ENCODE data around the gene SOX6. TPM values are rescaled to one million over a fixed set of nuclear protein-coding genes. Genes with fewer than 3 reads are reported as not detected.

SOX6 gene
- total RNA-seq, 4 donors from 2014 or later, result 25.3 to 42.3 (median 37.4) TPM

DNA sequence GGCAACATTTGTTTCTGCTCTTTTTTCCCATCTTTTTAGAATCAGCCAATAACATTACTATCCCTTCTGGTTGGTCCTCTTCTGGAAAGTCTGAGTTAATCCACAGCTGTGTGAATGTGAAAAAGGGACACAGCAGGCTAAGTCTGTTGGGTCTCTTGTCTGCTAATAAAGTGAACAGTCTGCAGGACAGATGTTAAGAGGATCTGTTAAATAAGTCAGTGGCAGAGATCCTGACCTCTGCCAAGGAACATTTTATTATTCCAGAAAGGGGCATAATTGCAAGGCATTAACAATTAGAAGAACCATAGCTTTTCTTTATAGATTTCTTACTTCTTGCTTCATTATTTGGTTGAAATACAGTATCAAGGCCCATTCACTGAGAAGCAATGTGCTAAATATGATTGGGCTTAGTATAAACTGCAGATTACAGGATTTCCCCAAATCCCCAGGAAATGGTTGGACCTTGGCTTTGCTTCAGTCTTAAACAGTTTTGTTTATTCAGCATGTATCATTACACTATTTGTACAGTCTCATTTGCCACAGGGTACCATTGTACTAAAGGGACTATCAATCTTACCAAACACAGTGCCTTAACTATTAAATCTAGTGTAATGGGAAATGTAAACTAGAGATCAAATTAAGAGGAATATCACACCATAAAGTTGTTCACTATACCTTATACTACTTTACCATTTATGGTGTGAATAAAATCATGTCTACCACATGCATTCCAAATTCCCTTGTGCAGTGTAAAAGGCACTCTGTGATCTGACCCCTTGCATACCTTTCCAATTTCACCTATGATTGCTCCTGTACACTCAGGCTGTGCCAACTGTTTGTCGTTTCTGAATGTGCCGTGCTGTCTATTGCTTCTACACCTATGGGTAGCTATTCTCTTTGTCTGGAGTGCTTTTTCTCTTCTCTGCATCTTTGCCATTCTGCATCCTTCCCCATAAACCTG lies 274.0 kb downstream of the SOX6 start:
- Histone ChIP-seq H3K4me1 (peaks cover 8 to 22% of the 10 kb centered on the region in 2 donors), H3K36me3 (no peaks in the 10 kb centered on the region), H3K4me3 (no peak overlapping the region), H3K27ac (no peak overlapping the region), H3K27me3 (no peaks in the 10 kb centered on the region), H3K9me3 (no peaks in the 10 kb centered on the region)
- in situ Hi-C loops (cut with MboI; ENCODE audit: low sequenced_read_pairs in 4 of 4) (no loop called here), intact Hi-C loops (cut with DNase I; ENCODE audit: low total_unique reads) (no loop called here)
- no peak for TF ChIP-seq POLR2A (IDR thresholded peaks at IDR 0.05)
- TF ChIP-seq, protein P1, sequence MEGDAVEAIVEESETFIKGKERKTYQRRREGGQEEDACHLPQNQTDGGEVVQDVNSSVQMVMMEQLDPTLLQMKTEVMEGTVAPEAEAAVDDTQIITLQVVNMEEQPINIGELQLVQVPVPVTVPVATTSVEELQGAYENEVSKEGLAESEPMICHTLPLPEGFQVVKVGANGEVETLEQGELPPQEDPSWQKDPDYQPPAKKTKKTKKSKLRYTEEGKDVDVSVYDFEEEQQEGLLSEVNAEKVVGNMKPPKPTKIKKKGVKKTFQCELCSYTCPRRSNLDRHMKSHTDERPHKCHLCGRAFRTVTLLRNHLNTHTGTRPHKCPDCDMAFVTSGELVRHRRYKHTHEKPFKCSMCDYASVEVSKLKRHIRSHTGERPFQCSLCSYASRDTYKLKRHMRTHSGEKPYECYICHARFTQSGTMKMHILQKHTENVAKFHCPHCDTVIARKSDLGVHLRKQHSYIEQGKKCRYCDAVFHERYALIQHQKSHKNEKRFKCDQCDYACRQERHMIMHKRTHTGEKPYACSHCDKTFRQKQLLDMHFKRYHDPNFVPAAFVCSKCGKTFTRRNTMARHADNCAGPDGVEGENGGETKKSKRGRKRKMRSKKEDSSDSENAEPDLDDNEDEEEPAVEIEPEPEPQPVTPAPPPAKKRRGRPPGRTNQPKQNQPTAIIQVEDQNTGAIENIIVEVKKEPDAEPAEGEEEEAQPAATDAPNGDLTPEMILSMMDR (IDR thresholded peaks at IDR 0.05 in 4 of 5, conservative IDR thresholded peaks at IDR 0.05 in 1 of 5), result no peak
- no peak for DNase-seq
- ATAC-seq, result no peak

DNA sequence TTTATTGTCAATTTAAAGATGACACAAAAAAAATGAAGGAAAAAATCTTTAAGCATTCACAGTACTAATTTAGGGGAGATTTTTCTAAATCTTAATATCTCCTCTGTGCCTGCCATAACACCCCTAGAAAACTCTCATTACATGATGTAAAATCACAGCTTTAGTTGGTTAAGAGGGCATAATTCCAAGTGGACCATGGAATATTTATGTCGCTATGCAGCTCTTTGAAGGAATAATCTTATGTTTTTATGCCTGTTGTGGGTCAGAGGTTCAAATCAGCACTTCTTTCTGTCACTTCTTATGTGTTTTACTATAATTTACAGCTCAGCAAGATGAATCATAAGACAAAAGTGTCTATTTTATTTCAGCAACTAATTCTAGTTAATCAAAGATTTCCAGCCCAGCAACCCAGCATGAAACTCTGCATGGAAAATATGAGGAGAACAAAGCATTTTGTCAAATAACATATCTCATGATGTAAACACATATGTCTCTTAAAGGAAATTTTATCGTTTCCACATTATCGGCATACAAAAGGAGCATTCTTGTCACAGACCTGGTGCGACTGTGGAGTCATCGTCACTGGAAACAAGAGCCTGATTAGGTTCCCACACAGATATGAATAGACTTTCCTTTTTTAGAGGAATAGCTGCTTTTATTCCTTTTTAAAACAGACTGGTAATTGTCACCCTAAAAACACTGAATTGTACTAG lies 274.8 kb downstream of the SOX6 start:
- no peak overlapping the region for H3K4me3 ChIP-seq
- in situ Hi-C loops (cut with MboI; ENCODE audit: low sequenced_read_pairs in 4 of 4), result no loop called here

DNA sequence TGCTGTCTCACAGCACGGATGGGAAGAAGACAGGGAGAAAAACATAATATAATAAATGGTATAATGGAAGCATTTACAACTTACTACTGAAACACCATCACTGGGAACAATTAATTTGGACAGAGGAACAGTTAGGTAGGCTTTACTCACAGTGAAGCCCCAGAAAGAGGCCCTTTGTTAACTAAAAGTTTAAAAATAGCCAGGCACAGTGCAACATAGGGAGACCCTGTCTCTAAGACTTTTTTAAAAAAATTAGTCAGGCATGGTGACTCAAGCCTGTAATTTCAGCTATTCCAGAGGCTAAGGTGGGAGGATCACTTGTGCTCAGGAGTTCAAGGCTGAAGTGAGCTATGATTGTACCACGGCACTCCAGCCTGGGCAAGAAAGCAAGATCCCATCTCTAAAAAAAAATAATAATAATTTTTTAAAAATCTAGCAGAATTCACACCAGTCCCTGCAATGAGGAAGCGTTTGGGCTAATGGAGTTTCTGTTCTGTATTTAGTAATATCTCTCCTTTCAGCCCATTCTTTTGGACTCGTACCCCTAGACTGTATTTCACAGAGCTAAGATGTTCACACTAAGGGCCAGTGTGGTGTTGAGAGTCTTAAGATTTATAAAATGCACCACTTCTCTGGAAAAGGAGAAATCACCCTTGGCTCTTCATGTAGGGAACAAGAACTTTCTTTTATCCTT lies 275.5 kb downstream of the SOX6 start:
- TF ChIP-seq, protein P1 (IDR thresholded peaks at IDR 0.05 in 4 of 5, conservative IDR thresholded peaks at IDR 0.05 in 1 of 5), result no peak
- no peak for TF ChIP-seq POLR2A (IDR thresholded peaks at IDR 0.05)
- H3K36me3 ChIP-seq, result no peaks in the 10 kb centered on the region

More for the DNA sequence above, 274.8 kb downstream of the SOX6 start:
- H3K4me1 ChIP-seq, result peaks cover 8 to 22% of the 10 kb centered on the region in 2 donors
- no peaks in the 10 kb centered on the region for H3K36me3 ChIP-seq
- TF ChIP-seq, protein P1 (IDR thresholded peaks at IDR 0.05 in 4 of 5, conservative IDR thresholded peaks at IDR 0.05 in 1 of 5), result no peak
- no peak for TF ChIP-seq POLR2A (IDR thresholded peaks at IDR 0.05)
- H3K27me3 ChIP-seq, result no peaks in the 10 kb centered on the region
- H3K27ac ChIP-seq, result no peak overlapping the region
- intact Hi-C loops (cut with DNase I; ENCODE audit: low total_unique reads), result no loop called here
- DNase-seq (no peak), ATAC-seq (no peak)
- no peaks in the 10 kb centered on the region for H3K9me3 ChIP-seq

DNA sequence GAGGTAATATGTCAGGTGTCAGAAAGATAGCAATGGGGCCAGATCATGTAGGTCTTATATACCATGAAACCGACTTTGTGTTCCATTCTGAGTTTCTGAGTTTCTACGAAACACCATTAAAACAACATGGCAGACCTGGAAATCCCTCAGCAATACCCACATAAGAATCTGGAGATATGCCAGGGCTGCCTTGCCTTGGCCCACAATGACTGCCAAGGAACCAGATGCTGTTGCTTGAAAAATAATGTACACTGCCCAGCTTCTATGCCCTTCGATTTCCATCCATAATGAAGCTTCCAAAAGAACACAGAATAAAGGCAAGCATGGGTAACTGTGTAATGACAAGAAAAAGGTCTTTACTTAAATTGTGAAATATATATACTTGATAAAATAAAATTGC lies 277.4 kb downstream of the SOX6 start:
- H3K27me3 ChIP-seq, result no peaks in the 10 kb centered on the region
- no peak overlapping the region for H3K27ac ChIP-seq
- in situ Hi-C loops (cut with MboI; ENCODE audit: low sequenced_read_pairs in 4 of 4) (no loop called here), intact Hi-C loops (cut with DNase I; ENCODE audit: low total_unique reads) (no loop called here)
- TF ChIP-seq, protein P1 (IDR thresholded peaks at IDR 0.05 in 4 of 5, conservative IDR thresholded peaks at IDR 0.05 in 1 of 5), result no peak
- no peak for TF ChIP-seq POLR2A (IDR thresholded peaks at IDR 0.05)
- no peaks in the 10 kb centered on the region for H3K36me3 ChIP-seq
- H3K9me3 ChIP-seq, result no peaks in the 10 kb centered on the region
- H3K4me3 ChIP-seq, result no peak overlapping the region
- no peak for DNase-seq
- H3K4me1 ChIP-seq, result peaks cover 8 to 22% of the 10 kb centered on the region in 2 donors
- no peak for ATAC-seq

More for the DNA sequence above, 275.5 kb downstream of the SOX6 start:
- in situ Hi-C loops (cut with MboI; ENCODE audit: low sequenced_read_pairs in 4 of 4), result no loop called here
- ATAC-seq (no peak), DNase-seq (no peak)
- H3K4me3 ChIP-seq, result no peak overlapping the region
- intact Hi-C loops (cut with DNase I; ENCODE audit: low total_unique reads), result no loop called here
- peaks cover 8 to 22% of the 10 kb centered on the region in 2 donors for H3K4me1 ChIP-seq
- H3K27ac ChIP-seq, result no peak overlapping the region
- H3K27me3 ChIP-seq, result no peaks in the 10 kb centered on the region
- no peaks in the 10 kb centered on the region for H3K9me3 ChIP-seq
